Muscle of leg (tissue), 11 donors: ENCODE measurements around the gene DSCAM. TPM values are rescaled to one million over a fixed set of nuclear protein-coding genes. Genes with fewer than 3 reads are reported as not detected.

Experiments
- DNase-seq: peaks from one replicate; pipeline ENCODE4 v3.0.0; 2013
- H3K27ac ChIP-seq: one replicate; pipeline ENCODE4 v1.5.1; 2013; ENCODE audit warnings: mild to moderate bottlenecking, low read length, control low read depth
- H3K27me3 ChIP-seq: one replicate; pipeline ENCODE4 v1.6.1; 2013; ENCODE audit warnings: low read length; ENCODE audit not compliant: control insufficient read depth, insufficient read depth
- H3K36me3 ChIP-seq: one replicate; pipeline ENCODE4 v1.6.1; 2013; ENCODE audit warnings: low read length; ENCODE audit not compliant: control insufficient read depth, insufficient read depth
- H3K4me1 ChIP-seq: one replicate; pipeline ENCODE4 v1.6.1; 2013; ENCODE audit warnings: low read length; ENCODE audit not compliant: control insufficient read depth, insufficient read depth
- H3K4me3 ChIP-seq: one replicate; pipeline ENCODE4 v1.5.1; 2013; ENCODE audit warnings: low read length, control low read depth
- H3K9me3 ChIP-seq: replicated peaks from 2 replicates; pipeline ENCODE4 v1.6.1; 2013; ENCODE audit warnings: low read depth, low read length; ENCODE audit not compliant: control insufficient read depth
- WGBS: methylation state at CpG from one replicate; pipeline ENCODE4 v1.1.5; 2013; ENCODE audit warnings: missing lambda C conversion rate; ENCODE audit not compliant: insufficient coverage; 5-methylcytosine and 5-hydroxymethylcytosine counted together
- polyA plus RNA-seq, 8 donors: library from polyadenylated mRNA; unstranded; fragments of 120-200 nt; gene quantifications; one replicate each; pipeline versions ENCODE4 v1.2.1 to v1.2.3, GENCODE V29; 2013; ENCODE audit warnings: inconsistent platforms in 1 of 8, low replicate concordance in 1 of 8; ENCODE audit not compliant: insufficient read length in 8 of 8, insufficient read depth in 1 of 8
- total RNA-seq: library from RNA; stranded (reverse); fragments of 120-200 nt; gene quantifications from one replicate; pipeline ENCODE4 v1.2.4, GENCODE V29; 2013

The DSCAM gene
- total and polyA plus RNA-seq, 9 donors = 0.89 to 2.0 (median 1.3) TPM

DNA sequence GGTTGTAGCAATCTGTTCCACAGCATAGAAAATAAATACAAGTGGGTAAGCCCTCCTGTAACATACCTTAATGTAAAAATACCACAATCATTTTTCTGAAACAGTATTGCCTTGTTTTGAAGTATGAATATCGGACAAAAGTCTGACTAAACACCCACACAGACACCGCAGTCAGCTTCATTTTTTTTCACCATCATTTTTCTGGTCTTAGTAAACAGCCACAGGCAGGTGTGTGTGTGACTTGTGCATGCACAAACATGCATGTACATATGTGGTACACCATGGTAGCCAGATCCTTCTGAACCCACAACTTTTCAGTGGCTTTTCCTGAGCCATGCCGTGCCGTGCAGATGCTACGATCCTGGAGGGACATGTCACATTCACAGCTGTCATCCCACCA, 718.1 kb downstream of the DSCAM start:
- WGBS = 98% methylated on average over 3 of the region's 5 CpGs
- no peak for DNase-seq

GRCh38 chr21:40120940-40121575, 725.9 kb downstream of the DSCAM start:
- no peaks in the 10 kb centered on the region for H3K4me1 ChIP-seq
- H3K4me3 ChIP-seq = no peak overlapping the region
- 0% methylated on average over 1 of the region's 4 CpGs for WGBS
- peak; percentile 58 for DNase-seq
- no peaks in the 10 kb centered on the region for H3K9me3 ChIP-seq
- no peaks in the 10 kb centered on the region for H3K27me3 ChIP-seq
- H3K36me3 ChIP-seq = no peaks in the 10 kb centered on the region
- no peak overlapping the region for H3K27ac ChIP-seq

More for the DNA sequence above, 718.1 kb downstream of the DSCAM start:
- Histone ChIP-seq H3K36me3 (no peaks in the 10 kb centered on the region), H3K4me1 (no peaks in the 10 kb centered on the region), H3K4me3 (no peak overlapping the region), H3K27ac (no peak overlapping the region), H3K27me3 (no peaks in the 10 kb centered on the region), H3K9me3 (no peaks in the 10 kb centered on the region)

- Histone ChIP-seq H3K27ac (no peak overlapping the region), H3K4me3 (no peak overlapping the region), H3K9me3 (no peaks in the 10 kb centered on the region), H3K36me3 (no peaks in the 10 kb centered on the region), H3K27me3 (no peaks in the 10 kb centered on the region), H3K4me1 (no peaks in the 10 kb centered on the region)
- DNase-seq = no peak
- 77% methylated on average over 9 of the region's 9 CpGs for WGBS
Observed at GRCh38 chr21:40118527-40118926, 728.4 kb downstream of the DSCAM start.

DNA sequence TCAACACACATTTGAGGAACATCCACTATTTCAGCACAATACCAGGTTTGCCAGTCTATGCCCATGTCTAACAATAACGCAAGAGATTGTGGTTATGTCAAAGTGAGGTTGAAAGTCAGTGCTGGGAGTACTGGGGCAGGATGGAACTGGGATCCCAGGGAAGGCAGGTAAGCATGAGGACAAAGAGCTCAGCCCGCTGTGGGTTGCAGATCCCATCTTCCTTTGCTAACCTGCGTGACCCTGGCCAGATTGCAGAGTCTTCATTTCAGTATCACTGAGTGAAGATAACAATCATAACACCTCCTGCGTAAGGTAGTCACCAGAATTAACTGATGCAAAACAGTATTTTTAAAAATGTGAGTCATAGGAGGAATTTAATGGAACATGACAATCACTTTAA, 729.7 kb downstream of the DSCAM start:
- no CpG with 5 or more reads among the region's 4 CpGs for WGBS
- no peaks in the 10 kb centered on the region for H3K9me3 ChIP-seq

GRCh38 chr21:40115775-40116174, 731.2 kb downstream of the DSCAM start:
- H3K36me3 ChIP-seq = no peaks in the 10 kb centered on the region
- no peak overlapping the region for H3K27ac ChIP-seq
- DNase-seq = no peak
- no peaks in the 10 kb centered on the region for H3K4me1 ChIP-seq
- no peaks in the 10 kb centered on the region for H3K9me3 ChIP-seq
- H3K27me3 ChIP-seq = no peaks in the 10 kb centered on the region
- no peak overlapping the region for H3K4me3 ChIP-seq

More for the DNA sequence above, 729.7 kb downstream of the DSCAM start:
- Histone ChIP-seq H3K4me3 (no peak overlapping the region), H3K27ac (no peak overlapping the region), H3K27me3 (no peaks in the 10 kb centered on the region), H3K36me3 (no peaks in the 10 kb centered on the region), H3K4me1 (no peaks in the 10 kb centered on the region)
- DNase-seq = no peak

DNA sequence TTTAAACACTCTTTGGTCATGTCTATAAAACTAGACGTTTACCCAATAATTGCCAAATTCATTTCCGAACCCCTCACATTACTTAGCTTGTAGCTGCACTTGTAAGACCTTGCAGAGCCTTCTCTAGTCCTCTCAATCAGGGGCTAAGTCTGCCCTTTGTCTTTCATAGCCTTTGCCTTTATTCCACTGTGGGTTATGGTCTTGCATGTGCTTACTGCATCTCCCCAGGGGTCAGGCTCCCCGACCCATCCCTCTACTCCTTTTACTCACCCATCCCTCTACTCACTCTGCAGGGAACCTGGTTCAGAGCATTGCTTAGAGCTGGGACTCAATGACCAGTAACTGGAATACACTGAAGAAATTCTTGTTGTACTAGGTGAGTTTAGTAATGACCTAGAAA, 744.3 kb downstream of the DSCAM start:
- Histone ChIP-seq H3K9me3 (peaks cover 3% of the 10 kb centered on the region), H3K27ac (no peak overlapping the region), H3K36me3 (no peaks in the 10 kb centered on the region), H3K4me3 (no peak overlapping the region), H3K27me3 (no peaks in the 10 kb centered on the region), H3K4me1 (no peaks in the 10 kb centered on the region)
- no peak for DNase-seq
- WGBS = 72% methylated on average over 2 of the region's 3 CpGs

DNA sequence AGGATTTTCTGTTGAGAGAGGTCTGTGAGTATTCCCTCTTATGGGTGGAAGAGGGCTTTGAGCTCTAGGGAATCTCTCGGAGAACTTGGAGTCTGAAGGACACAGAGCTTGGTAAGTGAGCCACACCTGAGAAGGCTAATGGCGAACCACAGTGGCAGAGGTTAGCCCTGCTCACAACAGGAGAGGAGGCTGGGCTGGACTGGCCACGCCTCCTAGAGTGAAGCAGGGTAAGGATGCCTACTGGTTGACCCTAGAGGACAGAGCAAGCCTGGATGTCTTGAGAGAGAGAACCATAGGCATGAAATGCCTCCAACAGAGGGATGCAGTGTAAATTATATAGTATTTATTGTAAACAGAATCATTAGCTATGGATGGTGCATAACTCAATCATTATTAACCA, 747.1 kb downstream of the DSCAM start:
- Histone ChIP-seq H3K9me3 (no peaks in the 10 kb centered on the region), H3K4me3 (no peak overlapping the region), H3K27me3 (no peaks in the 10 kb centered on the region), H3K36me3 (no peaks in the 10 kb centered on the region), H3K27ac (no peak overlapping the region), H3K4me1 (no peaks in the 10 kb centered on the region)
- no peak for DNase-seq
- WGBS = 96% methylated on average over 3 of the region's 3 CpGs

- no peak for DNase-seq
- H3K4me3 ChIP-seq = no peak overlapping the region
- WGBS = no CpG with 5 or more reads among the region's 3 CpGs
- H3K9me3 ChIP-seq = no peaks in the 10 kb centered on the region
- no peaks in the 10 kb centered on the region for H3K4me1 ChIP-seq
- no peaks in the 10 kb centered on the region for H3K27me3 ChIP-seq
- H3K27ac ChIP-seq = no peak overlapping the region
- H3K36me3 ChIP-seq = no peaks in the 10 kb centered on the region
Observed at GRCh38 chr21:40095477-40095876, 751.5 kb downstream of the DSCAM start.

- H3K9me3 ChIP-seq = no peaks in the 10 kb centered on the region
- WGBS = no CpG with 5 or more reads among the region's 3 CpGs
- peaks cover 7% of the 10 kb centered on the region for H3K36me3 ChIP-seq
- H3K4me3 ChIP-seq = no peak overlapping the region
- H3K27ac ChIP-seq = no peak overlapping the region
- DNase-seq = peak; percentile 19
- H3K4me1 ChIP-seq = no peaks in the 10 kb centered on the region
- no peaks in the 10 kb centered on the region for H3K27me3 ChIP-seq
Observed at GRCh38 chr21:40080385-40080784, 766.6 kb downstream of the DSCAM start.

GRCh38 chr21:40074710-40075109, 772.2 kb downstream of the DSCAM start:
- Histone ChIP-seq H3K27me3 (no peaks in the 10 kb centered on the region), H3K27ac (no peak overlapping the region), H3K36me3 (peaks cover 4% of the 10 kb centered on the region), H3K9me3 (no peaks in the 10 kb centered on the region), H3K4me1 (no peaks in the 10 kb centered on the region), H3K4me3 (no peak overlapping the region)
- no peak for DNase-seq
- 75% methylated on average over 5 of the region's 8 CpGs for WGBS

DNA sequence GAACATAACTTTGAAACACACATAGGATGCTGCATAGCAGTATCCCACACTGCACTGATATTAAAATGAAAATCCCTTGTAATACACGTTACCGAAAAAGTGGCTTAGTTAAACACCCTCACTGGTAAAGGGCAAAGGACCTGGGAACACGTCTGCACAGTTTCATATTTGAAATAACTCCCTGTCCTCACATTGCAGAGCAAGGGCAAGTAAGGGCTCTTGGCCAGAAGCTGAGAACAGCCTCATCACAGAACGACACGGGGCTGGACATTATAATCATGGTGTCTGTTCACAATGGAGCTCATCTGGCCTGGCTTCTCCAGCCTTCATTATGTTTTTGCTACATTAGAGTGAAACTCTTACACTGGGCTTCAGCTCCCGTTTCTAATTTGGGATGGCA, 772.8 kb downstream of the DSCAM start:
- no peak for DNase-seq
- no peak overlapping the region for H3K27ac ChIP-seq
- 44% methylated on average over 4 of the region's 6 CpGs for whole genome bisulfite sequencing

More for the DNA sequence above, 772.8 kb downstream of the DSCAM start:
- Histone ChIP-seq H3K4me3 (no peak overlapping the region), H3K36me3 (peaks cover 4% of the 10 kb centered on the region), H3K4me1 (no peaks in the 10 kb centered on the region), H3K27me3 (no peaks in the 10 kb centered on the region), H3K9me3 (no peaks in the 10 kb centered on the region)
